ENCODE data around the gene FGF14.
"Not testable (repeated sequence)": the region's sequence is repeated elsewhere in the genome, so short reads cannot be mapped to it uniquely, and the experiment has no call there.

The FGF14 gene

DNA sequence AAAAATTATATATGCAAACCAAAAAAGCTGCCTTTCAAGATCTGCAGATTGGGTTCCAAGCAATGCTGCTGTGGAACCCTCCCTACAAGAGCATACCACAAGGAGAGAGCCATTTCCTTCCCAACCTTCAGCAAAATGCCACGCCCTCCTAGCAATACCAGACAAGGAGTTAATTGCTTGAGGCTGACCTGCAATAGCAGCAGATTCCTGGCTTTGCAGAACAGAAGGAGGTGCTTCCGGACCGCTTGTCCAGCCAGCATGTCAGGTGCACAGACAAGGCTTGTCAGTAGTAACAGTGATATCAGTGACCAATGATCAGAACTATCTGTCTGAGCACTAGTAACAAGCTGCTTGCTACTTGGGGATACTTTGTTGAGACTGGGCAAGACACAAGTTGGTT is 301.6 kb downstream of the FGF14 start:
- TF ChIP-seq, protein P1, sequence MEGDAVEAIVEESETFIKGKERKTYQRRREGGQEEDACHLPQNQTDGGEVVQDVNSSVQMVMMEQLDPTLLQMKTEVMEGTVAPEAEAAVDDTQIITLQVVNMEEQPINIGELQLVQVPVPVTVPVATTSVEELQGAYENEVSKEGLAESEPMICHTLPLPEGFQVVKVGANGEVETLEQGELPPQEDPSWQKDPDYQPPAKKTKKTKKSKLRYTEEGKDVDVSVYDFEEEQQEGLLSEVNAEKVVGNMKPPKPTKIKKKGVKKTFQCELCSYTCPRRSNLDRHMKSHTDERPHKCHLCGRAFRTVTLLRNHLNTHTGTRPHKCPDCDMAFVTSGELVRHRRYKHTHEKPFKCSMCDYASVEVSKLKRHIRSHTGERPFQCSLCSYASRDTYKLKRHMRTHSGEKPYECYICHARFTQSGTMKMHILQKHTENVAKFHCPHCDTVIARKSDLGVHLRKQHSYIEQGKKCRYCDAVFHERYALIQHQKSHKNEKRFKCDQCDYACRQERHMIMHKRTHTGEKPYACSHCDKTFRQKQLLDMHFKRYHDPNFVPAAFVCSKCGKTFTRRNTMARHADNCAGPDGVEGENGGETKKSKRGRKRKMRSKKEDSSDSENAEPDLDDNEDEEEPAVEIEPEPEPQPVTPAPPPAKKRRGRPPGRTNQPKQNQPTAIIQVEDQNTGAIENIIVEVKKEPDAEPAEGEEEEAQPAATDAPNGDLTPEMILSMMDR (IDR thresholded peaks at IDR 0.05; ENCODE audit: low read depth, low read length, poor library complexity, severe bottlenecking), result no peak
- TF ChIP-seq EZH2phosphoT487 (IDR thresholded peaks at IDR 0.05; ENCODE audit: borderline replicate concordance, low read length), result no peak
- Histone ChIP-seq H4K20me1 (ENCODE audit: control insufficient read depth, insufficient read depth, low read depth, low read length) (no peaks in the 10 kb centered on the region), H3K27ac (ENCODE audit: low read depth, low read length) (no peak overlapping the region), H3K36me3 (ENCODE audit: control insufficient read depth, low read length) (no peaks in the 10 kb centered on the region), H3K4me2 (ENCODE audit: low read length) (no peak overlapping the region), H3F3A (ENCODE audit: control insufficient read depth, insufficient read depth) (no peaks in the 10 kb centered on the region), H3K27me3 (ENCODE audit: control insufficient read depth, low read length) (no peaks in the 10 kb centered on the region), H3K79me2 (ENCODE audit: control insufficient read depth, low read length) (no peaks in the 10 kb centered on the region), H3K4me1 (ENCODE audit: control insufficient read depth, low read length) (no peaks in the 10 kb centered on the region), H3K9me2 (replicated peaks; ENCODE audit: control insufficient read depth, low read length) (no peaks in the 10 kb centered on the region), H3K9me3 (ENCODE audit: control insufficient read depth, insufficient read depth, low read length) (no peaks in the 10 kb centered on the region), H3K4me3 (ENCODE audit: low read length) (no peak overlapping the region)

DNA sequence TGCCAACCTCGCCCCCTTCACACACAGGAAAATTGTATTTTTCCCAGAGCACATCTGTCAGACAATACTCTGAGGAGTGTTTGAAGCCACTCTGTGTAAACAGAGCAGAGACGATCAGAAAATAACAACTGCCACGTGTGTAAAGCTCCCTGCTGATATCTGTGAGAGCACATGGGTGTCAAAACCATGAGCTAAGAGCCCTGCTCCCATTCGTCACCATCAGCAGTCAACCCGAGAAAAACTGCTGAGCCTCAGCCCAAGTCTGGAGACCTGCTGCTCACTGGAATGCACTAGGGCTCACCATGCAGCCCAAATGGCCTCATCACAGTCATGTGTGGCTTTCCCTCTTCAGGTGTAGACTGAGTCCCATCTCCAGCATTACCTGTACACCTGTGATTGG is 304.1 kb downstream of the FGF14 start:
- no peak overlapping the region for H3K4me2 ChIP-seq (ENCODE audit: low read length)
- H3K4me3 ChIP-seq (ENCODE audit: low read length), result no peak overlapping the region
- no peaks in the 10 kb centered on the region for H3K4me1 ChIP-seq (ENCODE audit: control insufficient read depth, low read length)
- H3K36me3 ChIP-seq (ENCODE audit: control insufficient read depth, low read length), result no peaks in the 10 kb centered on the region
- H4K20me1 ChIP-seq (ENCODE audit: control insufficient read depth, insufficient read depth, low read depth, low read length), result no peaks in the 10 kb centered on the region
- no peak for TF ChIP-seq EZH2phosphoT487 (IDR thresholded peaks at IDR 0.05; ENCODE audit: borderline replicate concordance, low read length)
- TF ChIP-seq, protein P1 (IDR thresholded peaks at IDR 0.05; ENCODE audit: low read depth, low read length, poor library complexity, severe bottlenecking), result no peak
- no peaks in the 10 kb centered on the region for H3K27me3 ChIP-seq (ENCODE audit: control insufficient read depth, low read length)
- no peak overlapping the region for H3K27ac ChIP-seq (ENCODE audit: low read depth, low read length)
- no peaks in the 10 kb centered on the region for H3F3A ChIP-seq (ENCODE audit: control insufficient read depth, insufficient read depth)
- H3K79me2 ChIP-seq (ENCODE audit: control insufficient read depth, low read length), result no peaks in the 10 kb centered on the region
- H3K9me2 ChIP-seq (replicated peaks; ENCODE audit: control insufficient read depth, low read length), result no peaks in the 10 kb centered on the region
- no peaks in the 10 kb centered on the region for H3K9me3 ChIP-seq (ENCODE audit: control insufficient read depth, insufficient read depth, low read length)

DNA sequence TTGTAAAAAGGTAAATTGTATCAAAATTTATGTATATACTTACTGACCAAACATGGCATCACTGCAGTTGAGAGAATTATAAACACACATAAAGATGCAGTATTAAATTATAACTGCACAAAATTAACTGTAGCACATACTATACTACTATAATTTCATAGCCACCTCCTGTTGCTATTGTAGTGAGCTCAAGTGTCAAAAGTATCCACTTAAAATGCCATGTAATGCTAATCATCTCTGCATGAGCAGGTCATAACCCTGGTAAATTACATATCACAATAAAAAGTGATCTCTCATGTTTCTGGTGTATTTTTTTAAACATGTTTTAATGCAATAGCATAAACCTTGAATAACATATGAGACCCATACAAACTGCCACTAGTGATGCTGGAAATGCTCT is 308.6 kb downstream of the FGF14 start:
- H3K4me3 ChIP-seq (ENCODE audit: low read length); H3K9me2 ChIP-seq (replicated peaks; ENCODE audit: control insufficient read depth, low read length); H3F3A ChIP-seq (ENCODE audit: control insufficient read depth, insufficient read depth): not testable (repeated sequence)

DNA sequence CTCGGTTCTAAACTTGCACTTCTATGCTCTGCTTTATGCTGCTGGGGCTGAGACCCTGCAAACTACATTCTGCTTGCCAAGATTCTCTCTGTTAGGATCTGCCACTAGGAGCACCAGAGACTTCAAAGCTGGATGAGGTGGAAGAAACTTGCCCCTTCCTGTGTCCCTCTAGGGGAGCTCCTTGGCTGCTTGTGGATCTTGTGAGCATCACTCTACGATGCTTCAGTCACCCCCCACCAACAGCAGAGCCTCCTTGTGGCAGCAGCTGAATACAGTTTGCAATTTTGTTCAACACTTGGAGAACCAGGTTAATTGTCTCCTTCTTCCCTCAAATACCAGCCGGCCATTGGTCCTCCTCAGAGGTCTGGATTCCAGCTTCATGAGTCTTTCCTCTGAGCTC is 310.6 kb downstream of the FGF14 start:
- Histone ChIP-seq H4K20me1 (ENCODE audit: control insufficient read depth, insufficient read depth, low read depth, low read length) (no peaks in the 10 kb centered on the region), H3K9me3 (ENCODE audit: control insufficient read depth, insufficient read depth, low read length) (no peaks in the 10 kb centered on the region), H3K36me3 (ENCODE audit: control insufficient read depth, low read length) (no peaks in the 10 kb centered on the region), H3K4me2 (ENCODE audit: low read length) (no peak overlapping the region), H3K79me2 (ENCODE audit: control insufficient read depth, low read length) (no peaks in the 10 kb centered on the region), H3F3A (ENCODE audit: control insufficient read depth, insufficient read depth) (no peaks in the 10 kb centered on the region), H3K4me3 (ENCODE audit: low read length) (no peak overlapping the region), H3K27me3 (ENCODE audit: control insufficient read depth, low read length) (no peaks in the 10 kb centered on the region), H3K4me1 (ENCODE audit: control insufficient read depth, low read length) (no peaks in the 10 kb centered on the region), H3K27ac (ENCODE audit: low read depth, low read length) (no peak overlapping the region), H3K9me2 (replicated peaks; ENCODE audit: control insufficient read depth, low read length) (no peaks in the 10 kb centered on the region)
- TF ChIP-seq EZH2phosphoT487 (IDR thresholded peaks at IDR 0.05; ENCODE audit: borderline replicate concordance, low read length), result no peak
- TF ChIP-seq, protein P1 (IDR thresholded peaks at IDR 0.05; ENCODE audit: low read depth, low read length, poor library complexity, severe bottlenecking), result no peak

More for the DNA sequence above, 308.6 kb downstream of the FGF14 start:
- H3K79me2 ChIP-seq (ENCODE audit: control insufficient read depth, low read length); H3K27ac ChIP-seq (ENCODE audit: low read depth, low read length); H3K9me3 ChIP-seq (ENCODE audit: control insufficient read depth, insufficient read depth, low read length); H3K36me3 ChIP-seq (ENCODE audit: control insufficient read depth, low read length); H4K20me1 ChIP-seq (ENCODE audit: control insufficient read depth, insufficient read depth, low read depth, low read length); H3K4me2 ChIP-seq (ENCODE audit: low read length); H3K27me3 ChIP-seq (ENCODE audit: control insufficient read depth, low read length); H3K4me1 ChIP-seq (ENCODE audit: control insufficient read depth, low read length): not testable (repeated sequence)

Data from DOHH2 (cell line).